GM12872 (cell line): Measurements from ENCODE around the gene C1GALT1C1L.

Source experiments
- TF ChIP-seq, protein P1 (sequence below): IDR thresholded peaks from 3 replicates; pipeline ENCODE4 v1.5.1; 2011; ENCODE audit warnings: low read depth, mild to moderate bottlenecking, low read length, moderate library complexity; ENCODE audit not compliant: insufficient read depth

C1GALT1C1L gene

DNA sequence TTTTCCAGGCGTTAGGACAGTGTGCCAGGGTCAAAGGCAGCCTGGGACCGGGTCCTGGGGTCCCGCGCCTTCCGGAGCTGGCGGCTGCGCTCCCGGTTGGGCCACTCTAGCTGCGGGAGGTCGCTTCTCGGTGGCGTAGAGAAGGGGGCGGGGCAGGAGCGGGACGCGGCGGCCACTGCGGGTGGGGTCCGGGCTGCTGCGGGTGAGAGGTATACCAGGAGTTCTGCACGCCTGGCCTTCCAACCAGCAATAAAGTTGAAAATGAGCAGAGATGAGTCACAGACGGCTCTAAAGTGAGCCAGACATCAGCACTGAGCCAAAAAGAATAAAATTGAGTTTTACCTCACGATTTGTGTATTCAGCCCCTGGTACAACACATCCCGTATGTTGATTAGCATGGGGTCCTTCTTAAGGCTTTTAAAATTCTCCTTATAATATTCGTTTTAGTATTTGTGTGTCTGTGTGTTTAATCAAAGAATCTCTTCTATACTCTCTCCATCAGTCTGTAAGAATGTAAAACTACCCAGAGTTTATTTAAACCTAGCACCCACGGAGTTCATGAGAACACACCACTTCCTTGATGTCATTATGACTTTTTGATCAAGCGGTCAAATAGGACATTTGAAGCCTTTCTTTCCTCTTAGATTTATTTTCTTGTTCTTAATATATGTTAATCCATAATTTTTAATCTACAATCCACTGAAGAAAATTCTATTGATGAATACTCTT is at the start of gene C1GALT1C1L:
Gene C1GALT1C1L (minus strand): TSS at position 108 of the 729 bp plus-strand sequence. CDS start 107 bp downstream, at position 1.
- TF ChIP-seq, protein P1, sequence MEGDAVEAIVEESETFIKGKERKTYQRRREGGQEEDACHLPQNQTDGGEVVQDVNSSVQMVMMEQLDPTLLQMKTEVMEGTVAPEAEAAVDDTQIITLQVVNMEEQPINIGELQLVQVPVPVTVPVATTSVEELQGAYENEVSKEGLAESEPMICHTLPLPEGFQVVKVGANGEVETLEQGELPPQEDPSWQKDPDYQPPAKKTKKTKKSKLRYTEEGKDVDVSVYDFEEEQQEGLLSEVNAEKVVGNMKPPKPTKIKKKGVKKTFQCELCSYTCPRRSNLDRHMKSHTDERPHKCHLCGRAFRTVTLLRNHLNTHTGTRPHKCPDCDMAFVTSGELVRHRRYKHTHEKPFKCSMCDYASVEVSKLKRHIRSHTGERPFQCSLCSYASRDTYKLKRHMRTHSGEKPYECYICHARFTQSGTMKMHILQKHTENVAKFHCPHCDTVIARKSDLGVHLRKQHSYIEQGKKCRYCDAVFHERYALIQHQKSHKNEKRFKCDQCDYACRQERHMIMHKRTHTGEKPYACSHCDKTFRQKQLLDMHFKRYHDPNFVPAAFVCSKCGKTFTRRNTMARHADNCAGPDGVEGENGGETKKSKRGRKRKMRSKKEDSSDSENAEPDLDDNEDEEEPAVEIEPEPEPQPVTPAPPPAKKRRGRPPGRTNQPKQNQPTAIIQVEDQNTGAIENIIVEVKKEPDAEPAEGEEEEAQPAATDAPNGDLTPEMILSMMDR = no peak

DNA sequence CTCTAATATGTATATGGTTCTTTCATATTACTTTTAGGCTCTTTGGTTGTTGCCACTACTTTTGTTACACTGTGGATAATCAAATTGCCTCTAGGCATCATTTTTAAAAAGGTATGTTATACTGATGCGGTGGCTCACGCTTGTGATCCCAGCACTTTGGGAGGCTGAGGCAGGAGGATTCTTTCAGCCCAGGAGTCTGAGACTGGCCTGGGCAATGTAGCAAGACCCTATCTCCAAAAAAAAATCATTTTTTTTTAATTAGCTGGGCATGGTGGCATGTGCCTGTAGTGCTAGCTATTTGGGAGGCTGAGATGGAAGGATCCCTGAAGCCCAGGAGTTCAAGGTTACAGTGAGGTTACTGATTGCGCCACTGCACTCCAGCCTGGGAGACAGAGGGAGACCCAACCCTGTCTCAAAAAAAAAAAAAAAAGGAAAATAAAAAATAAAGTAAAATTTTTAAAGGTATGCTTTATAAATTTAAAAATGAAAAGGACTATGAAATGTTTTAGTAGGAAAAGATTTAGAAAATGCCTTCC is 49.5 kb upstream of the C1GALT1C1L start:
- TF ChIP-seq, protein P1 = no peak

DNA sequence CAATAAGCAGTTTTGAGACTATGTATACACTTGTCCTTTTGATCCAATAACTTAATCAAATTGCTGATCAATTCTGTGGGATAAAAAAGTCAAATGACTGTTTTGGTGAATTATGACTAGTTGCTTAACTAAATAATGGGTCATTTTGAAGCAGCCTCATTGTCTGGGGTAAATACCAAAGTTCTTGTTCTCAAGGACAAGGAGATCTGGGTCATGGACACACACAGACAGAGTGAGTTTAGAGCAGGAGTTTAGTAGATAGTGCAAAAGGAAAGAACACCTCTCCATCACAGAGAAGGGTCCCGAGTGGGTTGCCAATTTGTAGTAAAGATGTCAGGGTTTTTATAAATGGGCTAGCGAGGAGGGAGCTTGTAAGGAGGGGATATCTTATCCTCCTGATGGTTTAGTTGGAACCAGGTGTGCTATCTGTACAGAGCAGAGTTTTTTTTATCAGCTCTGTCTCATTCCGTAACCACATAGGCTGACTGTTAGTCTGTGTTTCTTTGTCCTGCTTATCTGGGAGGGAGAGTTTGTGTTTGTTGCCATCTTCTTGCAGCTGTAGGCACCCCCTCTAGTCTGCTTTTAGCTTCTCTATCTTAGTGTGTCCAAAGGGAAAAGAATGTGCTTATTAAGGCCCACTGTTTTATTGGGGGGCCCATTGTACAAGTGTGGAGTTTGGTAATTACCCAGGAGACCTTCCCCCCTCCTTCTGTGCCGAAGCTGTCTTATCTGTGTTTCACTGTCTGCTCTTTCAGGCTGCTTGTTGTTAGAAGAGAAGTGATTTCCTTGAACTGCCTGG is 48.7 kb upstream of the C1GALT1C1L start:
- TF ChIP-seq, protein P1 = no peak

DNA sequence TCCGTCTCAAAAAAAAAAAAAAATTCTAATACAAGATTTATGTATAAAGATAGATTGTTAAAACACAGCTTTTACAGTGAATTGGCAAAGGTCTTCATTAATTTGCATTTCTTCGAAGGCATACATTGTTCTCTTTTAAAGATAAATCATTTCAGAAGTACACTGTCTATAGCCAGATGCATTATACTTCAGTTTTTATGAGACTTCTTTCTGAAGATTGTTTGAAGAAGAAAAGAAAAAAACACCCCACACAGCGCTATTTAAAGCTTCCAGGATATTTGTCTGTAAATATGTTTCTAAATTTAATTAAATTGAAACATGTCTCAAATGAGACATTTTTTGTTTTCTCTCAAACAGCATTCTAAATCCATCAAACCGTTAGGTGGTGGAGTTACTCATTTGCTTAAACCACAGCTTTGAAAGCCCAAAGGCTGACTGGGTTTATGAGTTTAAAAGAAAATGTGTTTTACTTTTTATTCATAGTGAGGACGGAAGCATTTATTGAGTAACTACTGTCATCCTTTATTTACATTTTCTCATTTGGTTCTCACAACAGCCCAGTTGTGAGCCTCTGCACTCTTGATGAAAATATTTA is 42.4 kb upstream of the C1GALT1C1L start:
- TF ChIP-seq, protein P1 = no peak

DNA sequence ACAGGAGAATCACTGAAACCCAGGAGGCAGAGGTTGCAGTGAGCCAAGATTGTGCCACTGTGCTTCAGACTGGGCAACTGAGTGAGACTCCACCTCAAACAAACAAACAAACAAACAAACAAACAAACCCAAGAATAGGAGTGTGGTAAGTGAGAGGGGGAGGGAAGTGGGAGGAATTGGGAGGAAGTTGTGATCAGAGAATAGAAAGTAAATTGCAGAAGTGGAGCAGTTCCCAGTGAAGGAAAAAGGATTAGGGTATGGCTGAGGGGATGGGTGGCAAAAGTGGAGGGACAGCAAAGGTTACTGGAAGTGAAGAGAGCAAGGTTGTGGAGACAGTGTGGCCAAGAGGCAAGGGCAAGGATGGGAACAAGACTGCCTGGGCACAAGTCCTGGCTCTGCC is 41.1 kb upstream of the C1GALT1C1L start:
- TF ChIP-seq, protein P1 = no peak

DNA sequence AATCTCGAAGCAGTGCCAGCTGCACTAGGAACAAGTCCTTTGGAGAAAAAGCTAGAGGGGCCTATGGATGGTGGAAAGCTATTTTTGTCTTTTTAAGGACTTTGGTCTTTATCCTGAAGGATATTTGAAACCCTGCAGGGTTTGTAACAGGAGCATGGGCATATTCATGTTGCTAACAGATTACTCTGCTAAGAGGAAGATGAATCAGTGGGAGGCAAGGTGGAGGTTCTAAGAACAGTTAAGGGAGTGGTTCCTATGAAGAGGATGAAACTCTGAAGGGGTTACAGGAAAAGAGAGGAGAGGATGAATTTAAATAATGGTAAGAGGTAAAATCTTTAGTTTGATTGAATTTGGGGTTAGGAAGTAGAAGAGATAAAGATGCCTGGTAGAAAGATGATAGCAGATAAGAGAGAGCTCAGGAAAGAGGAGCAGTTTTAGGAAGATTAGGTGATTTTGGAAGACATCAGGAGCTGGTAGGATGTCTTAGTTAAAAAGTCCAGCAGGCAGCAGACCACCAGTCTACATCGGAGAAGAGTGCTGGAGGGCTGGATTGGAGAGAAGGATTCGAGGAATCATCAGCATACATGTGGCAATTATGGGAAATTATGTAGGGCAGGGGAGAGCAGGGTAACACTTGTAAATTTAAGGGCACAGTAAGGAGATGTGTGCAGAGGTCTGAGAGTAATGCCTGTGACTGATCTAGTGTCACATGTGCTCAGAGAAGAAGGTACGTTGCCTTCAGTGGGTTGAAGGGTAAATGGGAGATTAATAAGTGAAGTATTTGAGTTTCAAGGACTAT is 39.3 kb upstream of the C1GALT1C1L start:
- TF ChIP-seq, protein P1 = no peak
